OCI-LY3 (cell line): ENCODE results near the gene BCL6.
A peak's percentile ranks its signal among the peaks of the same experiment; 100 is the strongest.

Experiments
- H2AFZ ChIP-seq: fragments of 200-600, 300-600 bp; shearing (Covaris generic); 2 replicates; pipeline ENCODE4 v1.6.0; 2014; ENCODE audit warnings: antibody characterized with exemption, low read depth, low read length
- H3K27ac ChIP-seq: fragments of 200-600, 300-600 bp; sonication (generic); 2 replicates; pipeline ENCODE4 v1.5.1; 2014; ENCODE audit warnings: mild to moderate bottlenecking, low read length, moderate library complexity, mixed read lengths
- H3K27me3 ChIP-seq: fragments of 200-600, 300-600 bp; sonication (generic); 2 replicates; pipeline ENCODE4 v1.6.1; 2014; ENCODE audit warnings: low read depth, low read length, mixed read lengths
- H3K36me3 ChIP-seq: fragments of 200-600, 300-600 bp; sonication (generic); replicated peaks from 2 replicates; pipeline ENCODE3; 2014; ENCODE audit warnings: low read depth, low read length, mixed read lengths
- H3K4me1 ChIP-seq: fragments of 300-600, 200-600 bp; sonication (generic); 2 replicates; pipeline ENCODE4 v1.6.1; 2014; ENCODE audit warnings: low read length, mixed read lengths
- H3K4me2 ChIP-seq: fragments of 200-600, 300-600 bp; sonication (generic); 2 replicates; pipeline ENCODE4 v1.6.1; 2014; ENCODE audit warnings: low read length, mixed read lengths
- H3K4me3 ChIP-seq: fragments of 300-600, 200-600 bp; sonication (generic); 2 replicates; pipeline ENCODE4 v1.5.1; 2014; ENCODE audit warnings: antibody characterized with exemption, mild to moderate bottlenecking, low read length, moderate library complexity
- H3K79me2 ChIP-seq: fragments of 300-600, 200-600 bp; shearing (Covaris generic); 2 replicates; pipeline ENCODE4 v1.6.1; 2014; ENCODE audit warnings: mild to moderate bottlenecking, low read length, mixed read lengths
- H3K9ac ChIP-seq: fragments of 300-600, 200-600 bp; shearing (Covaris generic); 2 replicates; pipeline ENCODE4 v1.6.0; 2014; ENCODE audit warnings: mild to moderate bottlenecking, low read length, moderate library complexity
- H3K9me3 ChIP-seq: fragments of 200-600, 300-600 bp; shearing (Covaris generic); 2 replicates; pipeline ENCODE4 v1.6.1; 2014; ENCODE audit warnings: low read length, mixed read lengths; ENCODE audit not compliant: insufficient read depth
- H4K20me1 ChIP-seq: fragments of 200-600, 300-600 bp; sonication (generic); 2 replicates; pipeline ENCODE4 v1.6.1; 2016; ENCODE audit warnings: low read length, mixed read lengths; ENCODE audit not compliant: insufficient read depth
- EZH2phosphoT487 ChIP-seq: fragments of 200-600 bp; shearing (Covaris generic); IDR thresholded peaks from 2 replicates; pipeline ENCODE4 v1.6.1; 2018; ENCODE audit warnings: antibody characterized with exemption, mixed run types, low read depth
- TF ChIP-seq, protein P1 (sequence below): fragments of 200-600, 300-600 bp; sonication (generic); IDR thresholded peaks from 2 replicates; pipeline ENCODE4 v1.5.1; 2014; ENCODE audit warnings: antibody characterized with exemption, low read length, low read depth

The BCL6 gene

DNA sequence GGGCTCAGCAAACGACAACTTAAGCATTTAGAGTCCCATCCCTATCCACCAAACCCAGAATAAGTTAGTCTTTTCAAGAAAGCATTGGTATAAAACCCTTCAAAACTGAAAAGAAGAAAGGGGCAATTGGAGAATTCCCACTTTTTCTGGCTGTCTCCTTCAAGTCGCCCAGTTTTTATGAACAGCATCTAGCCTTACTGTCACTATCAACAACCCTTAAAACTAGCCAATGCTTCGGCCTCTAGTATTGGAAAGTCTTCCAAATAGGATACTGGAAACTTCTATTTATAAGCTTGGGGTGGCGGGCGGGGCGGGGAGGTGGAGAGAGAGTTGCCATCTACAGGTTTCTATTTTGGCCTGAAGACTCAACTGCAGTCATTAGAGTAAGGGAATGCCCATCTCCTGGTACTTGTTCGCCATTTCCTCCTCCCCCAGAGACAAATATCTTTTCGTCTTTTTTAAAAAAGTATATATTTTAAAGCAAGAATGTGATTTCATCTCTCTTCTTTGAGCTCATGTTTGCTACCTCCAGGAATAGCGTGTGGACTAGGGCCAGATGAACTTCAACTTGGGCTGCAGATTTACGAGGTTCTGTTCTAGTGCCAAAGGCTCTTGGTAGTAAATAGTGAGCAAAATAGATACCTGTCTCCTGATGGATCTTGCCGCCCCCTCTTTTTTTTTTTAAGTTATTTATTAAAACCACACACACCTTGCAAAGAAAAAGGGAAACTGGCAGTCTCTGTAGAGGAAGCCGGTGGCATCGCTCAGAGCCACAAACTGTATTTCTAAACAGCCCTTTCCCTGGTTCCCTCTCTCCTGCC lies 2.7 kb downstream of the BCL6 start:
- TF ChIP-seq, protein P1, sequence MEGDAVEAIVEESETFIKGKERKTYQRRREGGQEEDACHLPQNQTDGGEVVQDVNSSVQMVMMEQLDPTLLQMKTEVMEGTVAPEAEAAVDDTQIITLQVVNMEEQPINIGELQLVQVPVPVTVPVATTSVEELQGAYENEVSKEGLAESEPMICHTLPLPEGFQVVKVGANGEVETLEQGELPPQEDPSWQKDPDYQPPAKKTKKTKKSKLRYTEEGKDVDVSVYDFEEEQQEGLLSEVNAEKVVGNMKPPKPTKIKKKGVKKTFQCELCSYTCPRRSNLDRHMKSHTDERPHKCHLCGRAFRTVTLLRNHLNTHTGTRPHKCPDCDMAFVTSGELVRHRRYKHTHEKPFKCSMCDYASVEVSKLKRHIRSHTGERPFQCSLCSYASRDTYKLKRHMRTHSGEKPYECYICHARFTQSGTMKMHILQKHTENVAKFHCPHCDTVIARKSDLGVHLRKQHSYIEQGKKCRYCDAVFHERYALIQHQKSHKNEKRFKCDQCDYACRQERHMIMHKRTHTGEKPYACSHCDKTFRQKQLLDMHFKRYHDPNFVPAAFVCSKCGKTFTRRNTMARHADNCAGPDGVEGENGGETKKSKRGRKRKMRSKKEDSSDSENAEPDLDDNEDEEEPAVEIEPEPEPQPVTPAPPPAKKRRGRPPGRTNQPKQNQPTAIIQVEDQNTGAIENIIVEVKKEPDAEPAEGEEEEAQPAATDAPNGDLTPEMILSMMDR = no peak
- TF ChIP-seq EZH2phosphoT487 = no peak
- Histone ChIP-seq H3K36me3 (peaks cover 10% of the 10 kb centered on the region), H3K4me2 (peak overlapping the region; percentile 99), H3K79me2 (peaks cover 86% of the 10 kb centered on the region), H3K4me3 (peak overlapping the region; percentile 87), H3K27ac (peak overlapping the region; percentile 84), H3K4me1 (peaks cover 43% of the 10 kb centered on the region), H3K27me3 (no peaks in the 10 kb centered on the region), H4K20me1 (peaks cover 42% of the 10 kb centered on the region), H2AFZ (no peak overlapping the region), H3K9ac (peak overlapping the region; percentile 91), H3K9me3 (no peaks in the 10 kb centered on the region)

GRCh38 chr3:187741403-187742350 lies 3.6 kb downstream of the BCL6 start:
- Histone ChIP-seq H3K4me3 (peak overlapping the region; percentile 87), H3K27ac (peak overlapping the region; percentile 84), H3K9ac (peak overlapping the region; percentile 91), H3K36me3 (peaks cover 14% of the 10 kb centered on the region), H3K4me1 (peaks cover 44% of the 10 kb centered on the region), H4K20me1 (peaks cover 51% of the 10 kb centered on the region), H2AFZ (no peak overlapping the region), H3K4me2 (peak overlapping the region; percentile 99), H3K79me2 (peaks cover 95% of the 10 kb centered on the region), H3K9me3 (no peaks in the 10 kb centered on the region), H3K27me3 (no peaks in the 10 kb centered on the region)
- no peak for TF ChIP-seq EZH2phosphoT487
- TF ChIP-seq, protein P1 = peak; percentile 93

GRCh38 chr3:187740421-187741399 lies 4.6 kb downstream of the BCL6 start:
- H3K27me3 ChIP-seq = no peaks in the 10 kb centered on the region
- peak overlapping the region; percentile 99 for H3K4me2 ChIP-seq
- H3K9ac ChIP-seq = peak overlapping the region; percentile 91
- H4K20me1 ChIP-seq = peaks cover 60% of the 10 kb centered on the region
- H2AFZ ChIP-seq = no peak overlapping the region
- H3K36me3 ChIP-seq = peaks cover 23% of the 10 kb centered on the region
- no peak for TF ChIP-seq EZH2phosphoT487
- TF ChIP-seq, protein P1 = peak; percentile 91
- H3K4me1 ChIP-seq = peaks cover 44% of the 10 kb centered on the region
- peak overlapping the region; percentile 84 for H3K27ac ChIP-seq
- peaks cover 99% of the 10 kb centered on the region for H3K79me2 ChIP-seq
- no peaks in the 10 kb centered on the region for H3K9me3 ChIP-seq
- H3K4me3 ChIP-seq = peak overlapping the region; percentile 87
